B cell (primary cell): ENCODE data around the gene AMZ1. TPM values are rescaled to one million over a fixed set of nuclear protein-coding genes. Genes with fewer than 3 reads are reported as not detected.

Experiments used
- ATAC-seq: fragments of 200-7000 bp; cut with Tn5 transposase; one replicate; pipeline ENCODE4 v1.10.0; 2021; ENCODE audit warnings: low read depth, mild to moderate bottlenecking, moderate number of reproducible peaks, moderate library complexity
- CTCF ChIA-PET: fragments of 350-600 bp; sonication (Branson Sonifier 250); formaldehyde crosslinking; loops from one replicate; lab custom pipeline; 2021; ENCODE audit warnings: antibody characterized with exemption, inconsistent platforms; lab: Charles Lee
- POLR2A ChIA-PET: fragments of 350-600 bp; sonication (Branson Sonifier 250); formaldehyde crosslinking; loops from one replicate; lab custom pipeline; 2021; ENCODE audit warnings: antibody characterized with exemption; lab: Charles Lee
- DNase-seq: peaks from one replicate; pipeline ENCODE4 v3.0.0; 2013
- H2AFZ ChIP-seq: 2 replicates; pipeline ENCODE4 v1.6.1; 2012; ENCODE audit warnings: mild to moderate bottlenecking, low read depth, low read length; ENCODE audit not compliant: insufficient read depth, poor library complexity, severe bottlenecking
- H3K27ac ChIP-seq, 2 donors: 1 replicate in 1 of 2; 2 replicates in 1 of 2; pipeline ENCODE4 v1.5.1; 2012 to 2013; ENCODE audit warnings: low read length in 2 of 2, mild to moderate bottlenecking in 2 of 2, moderate library complexity in 1 of 2
- H3K27me3 ChIP-seq, 4 experiments: fragments of 200-600 bp in 1 of 4; sonication (generic) in 1 of 4; replicated peaks in 1 of 4; 1 replicate in 2 of 4; 2 replicates in 2 of 4; pipeline versions ENCODE4 v1.6.1 to v1.7.0; 2013 to 2016; ENCODE audit warnings: low read length in 3 of 4, mild to moderate bottlenecking in 2 of 4, mixed read lengths in 1 of 4, moderate library complexity in 1 of 4; ENCODE audit not compliant: insufficient read depth in 4 of 4, control insufficient read depth in 3 of 4; ENCODE audit errors: control extremely low read depth in 1 of 4
- H3K36me3 ChIP-seq, 2 experiments: replicated peaks in 1 of 2; 1 replicate in 1 of 2; 2 replicates in 1 of 2; pipeline versions ENCODE4 v1.6.1 to v1.7.1; 2013; ENCODE audit warnings: low read length in 1 of 2; ENCODE audit not compliant: insufficient read depth in 2 of 2, control insufficient read depth in 1 of 2; ENCODE audit errors: control extremely low read depth in 1 of 2, extremely low read depth in 1 of 2
- H3K4me1 ChIP-seq, 2 donors: fragments of 200-600 bp in 1 of 2; sonication (generic) in 1 of 2; 1 replicate in 1 of 2; 2 replicates in 1 of 2; pipeline versions ENCODE4 v1.5.1 to v1.6.1; 2013 to 2017; ENCODE audit warnings: low read length in 2 of 2; ENCODE audit not compliant: control insufficient read depth in 2 of 2, insufficient read depth in 2 of 2
- H3K4me2 ChIP-seq: replicated peaks from 2 replicates; pipeline ENCODE3; 2012; ENCODE audit warnings: mild to moderate bottlenecking, low read depth, low read length; ENCODE audit not compliant: poor library complexity, severe bottlenecking
- H3K4me3 ChIP-seq, 5 experiments: fragments of 200-600 bp in 1 of 5; sonication (generic) in 1 of 5; 1 replicate in 3 of 5; 2 replicates in 2 of 5; pipeline versions ENCODE4 v1.5.1 to v1.7.0; 2011 to 2016; ENCODE audit warnings: low read length in 4 of 5, mild to moderate bottlenecking in 4 of 5, low read depth in 2 of 5, control low read depth in 1 of 5, moderate library complexity in 1 of 5; ENCODE audit not compliant: insufficient read depth in 1 of 5; ENCODE audit errors: control extremely low read depth in 1 of 5, extremely low read depth in 1 of 5
- H3K79me2 ChIP-seq: fragments of 200-600 bp; sonication (generic); one replicate; pipeline ENCODE4 v1.6.0; 2016; ENCODE audit warnings: low read length; ENCODE audit not compliant: control insufficient read depth, insufficient read depth
- H3K9ac ChIP-seq: fragments of 200-600 bp; sonication (generic); 2 replicates; pipeline ENCODE4 v1.6.1; 2017; ENCODE audit warnings: mild to moderate bottlenecking, low read length, moderate library complexity
- H3K9me3 ChIP-seq, 3 donors: one replicate each; pipeline versions ENCODE4 v1.6.1 to v1.7.1; 2013; ENCODE audit warnings: low read length in 2 of 3; ENCODE audit not compliant: control insufficient read depth in 2 of 3, insufficient read depth in 1 of 3; ENCODE audit errors: control extremely low read depth in 1 of 3
- H4K20me1 ChIP-seq: 2 replicates; pipeline ENCODE4 v1.6.0; 2012; ENCODE audit warnings: mild to moderate bottlenecking, low read length; ENCODE audit not compliant: insufficient read depth, control insufficient read depth, poor library complexity, severe bottlenecking
- H3K27ac Mint-ChIP-seq: one replicate; pipeline ENCODE4 v1.8.0; 2021; ENCODE audit warnings: mixed read lengths
- H3K27me3 Mint-ChIP-seq: one replicate; pipeline ENCODE4 v1.8.0; 2021; ENCODE audit warnings: mixed read lengths
- H3K4me1 Mint-ChIP-seq: one replicate; pipeline ENCODE4 v1.8.0; 2021; ENCODE audit warnings: mixed read lengths
- H3K4me3 Mint-ChIP-seq: one replicate; pipeline ENCODE4 v1.8.0; 2021; ENCODE audit warnings: mixed read lengths
- H3K9me3 Mint-ChIP-seq: one replicate; pipeline ENCODE4 v1.8.0; 2022; ENCODE audit warnings: mixed read lengths; ENCODE audit not compliant: insufficient read depth
- CTCF ChIP-seq: fragments of 200-600 bp; IDR thresholded peaks from one replicate; pipeline ENCODE4 v1.8.0; 2022; ENCODE audit warnings: antibody characterized with exemption, mild to moderate bottlenecking
- EZH2 ChIP-seq: IDR thresholded peaks from 2 replicates; pipeline ENCODE4 v1.6.1; 2012; ENCODE audit warnings: borderline replicate concordance, low read depth, mild to moderate bottlenecking, moderate library complexity, low read length; ENCODE audit not compliant: insufficient read depth, poor library complexity, severe bottlenecking
- WGBS: methylation state at CpG from one replicate; pipeline ENCODE4 v1.1.5; 2013; ENCODE audit warnings: missing lambda C conversion rate; ENCODE audit not compliant: insufficient coverage; 5-methylcytosine and 5-hydroxymethylcytosine counted together
- intact Hi-C: fragments of 100-400 bp; cut with micrococcal nuclease; formaldehyde crosslinking; loops from one replicate; pipeline ENCODE4 v1.10.0; 2022
- polyA plus RNA-seq: library from polyadenylated mRNA; depleted of rRNA; stranded (reverse); fragments of >200 nt; gene quantifications from 2 replicates; pipeline ENCODE4 v1.2.3, GENCODE V29; 2012
- total RNA-seq, 2 donors: library from RNA; stranded (reverse); fragments of 120-200 nt in 1 of 2; gene quantifications; 1 replicate in 1 of 2; 2 replicates in 1 of 2; pipeline versions ENCODE4 v1.2.3 to v1.2.4, GENCODE V29; 2013 to 2022

AMZ1 gene
- total and polyA plus RNA-seq, 2 donors (not counting 1 experiment from before 2014, with no cell fraction given): 0.73 to 13.2 TPM

GRCh38 chr7:2689343-2689847 is 1.4 kb downstream of the AMZ1 start:
- H3K9ac ChIP-seq: no peak overlapping the region
- Mint-ChIP-seq H3K9me3 (no peaks in the 10 kb centered on the region), H3K27ac (no peak overlapping the region), H3K4me1 (peaks cover 11% of the 10 kb centered on the region), H3K27me3 (peaks cover 31% of the 10 kb centered on the region), H3K4me3 (no peak overlapping the region)
- H3K4me2 ChIP-seq: peak overlapping the region; percentile 69
- no peak overlapping the region for H3K27ac ChIP-seq
- ChIA-PET CTCF (interaction anchor here (1.0 to 4.2 kb wide), 2 partner anchors 19 to 46 kb away, joined by 3 to 26 read pairs; no protein-coding TSS in a partner anchor), POLR2A (no interaction called here)
- no peak overlapping the region for H2AFZ ChIP-seq
- no peak for TF ChIP-seq CTCF
- TF ChIP-seq EZH2: no peak
- DNase-seq (no peak), ATAC-seq (no peak)
- peaks cover 0 to 10% (median 0%) of the 10 kb centered on the region in 3 donors for H3K9me3 ChIP-seq
- peaks cover 0 to 44% (median 22%) of the 10 kb centered on the region in 4 experiments for H3K27me3 ChIP-seq
- 69% methylated on average over 12 of the region's 16 CpGs for WGBS
- no peaks in the 10 kb centered on the region for H3K36me3 ChIP-seq
- intact Hi-C loops: no loop called here
- H4K20me1 ChIP-seq: no peaks in the 10 kb centered on the region
- peaks cover 17 to 18% of the 10 kb centered on the region in 2 donors for H3K4me1 ChIP-seq
- no peaks in the 10 kb centered on the region for H3K79me2 ChIP-seq
- H3K4me3 ChIP-seq: no peak overlapping the region

DNA sequence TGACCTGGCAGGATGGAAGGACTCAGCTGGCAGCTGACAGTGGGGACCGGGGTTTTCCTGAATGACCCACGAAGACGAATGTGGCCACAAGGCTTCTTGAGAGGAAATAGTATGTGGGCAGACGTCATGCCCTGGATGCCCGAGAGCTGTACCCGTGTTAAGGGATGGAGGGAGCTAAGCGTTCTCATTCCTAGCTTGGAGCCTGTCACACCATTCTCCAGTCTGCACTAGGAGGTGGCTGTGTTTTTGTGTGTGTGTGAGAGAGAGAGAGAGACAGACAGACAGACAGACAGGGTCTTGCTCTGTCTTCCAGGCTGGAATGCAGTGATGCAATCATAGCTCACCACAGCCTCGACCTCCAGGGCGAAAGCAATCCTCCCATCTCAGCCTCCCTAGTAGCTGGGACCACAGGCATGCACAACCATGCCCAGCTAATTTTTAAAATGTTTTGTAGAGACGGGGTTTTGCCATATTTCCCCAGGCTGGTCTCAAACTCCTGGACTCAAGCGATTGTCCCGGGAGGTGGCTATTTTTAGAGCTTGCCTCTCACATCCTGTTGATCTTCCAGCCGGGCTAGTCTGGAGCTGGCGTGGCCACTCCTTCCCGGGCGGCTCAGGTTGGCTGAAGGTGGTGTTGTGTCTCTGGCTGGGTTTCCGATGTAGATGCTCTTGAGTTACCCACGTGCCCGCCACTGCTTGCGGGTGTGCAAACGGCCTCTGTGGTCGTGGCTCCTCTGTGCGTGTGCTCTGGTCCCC is 2.1 kb downstream of the AMZ1 start:
- no peak overlapping the region for H2AFZ ChIP-seq
- H3K27me3 Mint-ChIP-seq: peaks cover 31% of the 10 kb centered on the region
- H3K9ac ChIP-seq: no peak overlapping the region
- H3K79me2 ChIP-seq: no peaks in the 10 kb centered on the region
- H3K27me3 ChIP-seq: peaks cover 0 to 44% (median 22%) of the 10 kb centered on the region in 4 experiments
- ATAC-seq (no peak), DNase-seq (no peak)
- peaks cover 17 to 18% of the 10 kb centered on the region in 2 donors for H3K4me1 ChIP-seq
- H3K4me3 Mint-ChIP-seq: no peak overlapping the region
- TF ChIP-seq EZH2 (no peak), CTCF (no peak)
- no peak overlapping the region for H3K4me3 ChIP-seq
- H3K36me3 ChIP-seq: no peaks in the 10 kb centered on the region
- WGBS: 64% methylated on average over 20 of the region's 23 CpGs
- no peak overlapping the region for H3K4me2 ChIP-seq
- no peaks in the 10 kb centered on the region for H3K9me3 Mint-ChIP-seq
- ChIA-PET CTCF (interaction anchor here (4.2 kb wide), 1 partner anchor 18 kb away, joined by 26 read pairs; no protein-coding TSS in a partner anchor), POLR2A (interaction anchor here (0.6 to 0.7 kb wide), 3 partner anchors 15 to 337 kb away, joined by 3 to 9 read pairs (median 7); no protein-coding TSS in a partner anchor)
- no peak overlapping the region for H3K27ac Mint-ChIP-seq
- no peak overlapping the region for H3K27ac ChIP-seq
- H3K4me1 Mint-ChIP-seq: peaks cover 11% of the 10 kb centered on the region
- intact Hi-C loops: no loop called here
- peaks cover 0 to 10% (median 0%) of the 10 kb centered on the region in 3 donors for H3K9me3 ChIP-seq
- H4K20me1 ChIP-seq: no peaks in the 10 kb centered on the region
